Ishikawa (cell line): ENCODE data around the gene C1QB.

Source experiments
- CEBPB ChIP-seq: IDR thresholded peaks from 2 replicates; pipeline ENCODE4 v1.6.1; 2012
- CREB1 ChIP-seq: IDR thresholded peaks from 2 replicates; pipeline ENCODE4 v1.6.1; 2012; ENCODE audit warnings: low read depth
- EGR1 ChIP-seq: IDR thresholded peaks from 2 replicates; pipeline ENCODE4 v1.6.1; 2012
- EP300 ChIP-seq: IDR thresholded peaks from 2 replicates; pipeline ENCODE4 v1.6.1; 2012; ENCODE audit warnings: borderline replicate concordance
- FOXM1 ChIP-seq: IDR thresholded peaks from 2 replicates; pipeline ENCODE4 v1.6.1; 2012; ENCODE audit warnings: low read depth, borderline replicate concordance
- MAX ChIP-seq: IDR thresholded peaks from 2 replicates; pipeline ENCODE4 v1.6.1; 2012
- NFIC ChIP-seq: IDR thresholded peaks from 2 replicates; pipeline ENCODE4 v1.6.1; 2012
- RAD21 ChIP-seq: IDR thresholded peaks from 2 replicates; pipeline ENCODE4 v1.6.1; 2012; ENCODE audit warnings: low read depth
- REST ChIP-seq: IDR thresholded peaks from 2 replicates; pipeline ENCODE4 v1.6.1; 2012; ENCODE audit warnings: low read depth, mild to moderate bottlenecking
- TAF1 ChIP-seq: IDR thresholded peaks from 2 replicates; pipeline ENCODE4 v1.6.1; 2012; ENCODE audit warnings: low read depth, mild to moderate bottlenecking
- TCF12 ChIP-seq: IDR thresholded peaks from 2 replicates; pipeline ENCODE4 v1.6.1; 2012; ENCODE audit warnings: low read depth
- TEAD4 ChIP-seq: IDR thresholded peaks from 2 replicates; pipeline ENCODE4 v1.6.1; 2012
- YY1 ChIP-seq: IDR thresholded peaks from 2 replicates; pipeline ENCODE4 v1.6.1; 2012; ENCODE audit warnings: low read depth
- ZBTB7A ChIP-seq: IDR thresholded peaks from 2 replicates; pipeline ENCODE4 v1.6.1; 2012; ENCODE audit warnings: low read depth
- TF ChIP-seq, protein P1 (sequence below): IDR thresholded peaks from 2 replicates; pipeline ENCODE4 v1.6.1; 2012

C1QB gene

DNA sequence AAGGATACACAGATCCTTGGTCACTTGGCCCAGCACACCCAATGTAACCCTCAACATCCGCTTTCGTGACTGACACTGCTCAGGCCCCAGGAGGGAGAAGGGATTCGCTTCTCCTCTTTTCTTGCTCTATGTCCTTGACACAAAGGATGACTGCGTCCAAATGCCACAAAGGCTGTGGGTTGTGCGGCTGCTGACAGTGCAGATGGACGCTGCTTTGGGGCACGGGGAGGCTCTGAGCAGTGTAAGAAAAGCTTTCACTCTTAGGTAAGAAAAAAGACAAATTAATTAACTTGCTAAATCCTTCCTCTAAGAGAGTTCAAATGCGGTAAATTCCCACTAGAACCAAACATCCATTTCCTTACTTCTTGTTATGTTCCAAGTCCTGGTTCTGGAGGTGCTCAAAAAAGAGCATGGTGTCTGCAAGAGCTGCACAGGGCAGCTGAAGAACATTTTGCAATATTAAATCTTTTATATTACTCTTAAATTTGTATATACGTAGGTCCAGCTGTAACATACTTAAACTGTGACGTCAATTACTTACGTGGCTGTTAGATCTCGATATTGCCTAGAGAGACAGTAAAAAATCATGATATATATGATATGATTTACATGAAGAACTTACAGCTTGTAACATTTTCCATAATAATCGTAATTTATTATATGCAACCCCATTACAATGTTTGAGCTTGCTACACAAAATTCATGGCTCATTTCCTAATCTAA, 38.2 kb downstream of the C1QB start:
- no peak for TF ChIP-seq RAD21
- TF ChIP-seq NFIC, result no peak
- no peak for TF ChIP-seq YY1
- no peak for TF ChIP-seq FOXM1
- TF ChIP-seq CEBPB, result no peak
- no peak for TF ChIP-seq ZBTB7A
- no peak for TF ChIP-seq REST
- no peak for TF ChIP-seq TEAD4
- TF ChIP-seq, protein P1, sequence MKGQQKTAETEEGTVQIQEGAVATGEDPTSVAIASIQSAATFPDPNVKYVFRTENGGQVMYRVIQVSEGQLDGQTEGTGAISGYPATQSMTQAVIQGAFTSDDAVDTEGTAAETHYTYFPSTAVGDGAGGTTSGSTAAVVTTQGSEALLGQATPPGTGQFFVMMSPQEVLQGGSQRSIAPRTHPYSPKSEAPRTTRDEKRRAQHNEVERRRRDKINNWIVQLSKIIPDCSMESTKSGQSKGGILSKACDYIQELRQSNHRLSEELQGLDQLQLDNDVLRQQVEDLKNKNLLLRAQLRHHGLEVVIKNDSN, result no peak
- no peak for TF ChIP-seq CREB1
- TF ChIP-seq TCF12, result no peak
- no peak for TF ChIP-seq MAX

DNA sequence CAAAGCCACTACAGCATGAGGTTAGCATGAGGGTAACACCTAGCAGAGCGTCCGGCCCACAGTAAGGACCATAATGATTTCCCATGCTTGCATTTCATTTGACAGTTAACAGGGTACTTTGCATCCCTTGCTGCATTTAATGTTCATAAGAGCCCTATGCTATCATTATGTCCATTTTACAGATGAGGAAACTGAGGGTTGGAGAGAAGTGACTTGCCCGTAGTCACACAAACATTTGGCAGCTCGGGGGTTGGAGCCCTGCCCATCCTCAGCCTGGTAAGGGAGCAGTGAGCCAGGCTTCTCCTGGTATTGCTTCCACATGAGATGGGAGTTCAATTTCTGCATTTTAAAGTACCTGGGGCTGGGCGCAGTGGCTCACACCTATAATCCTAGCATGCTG, 41.1 kb downstream of the C1QB start:
- no peak for TF ChIP-seq YY1
- no peak for TF ChIP-seq NFIC
- no peak for TF ChIP-seq MAX
- TF ChIP-seq TCF12, result no peak
- TF ChIP-seq REST, result no peak
- no peak for TF ChIP-seq CREB1
- TF ChIP-seq RAD21, result no peak
- TF ChIP-seq TEAD4, result no peak
- no peak for TF ChIP-seq CEBPB
- no peak for TF ChIP-seq TAF1

DNA sequence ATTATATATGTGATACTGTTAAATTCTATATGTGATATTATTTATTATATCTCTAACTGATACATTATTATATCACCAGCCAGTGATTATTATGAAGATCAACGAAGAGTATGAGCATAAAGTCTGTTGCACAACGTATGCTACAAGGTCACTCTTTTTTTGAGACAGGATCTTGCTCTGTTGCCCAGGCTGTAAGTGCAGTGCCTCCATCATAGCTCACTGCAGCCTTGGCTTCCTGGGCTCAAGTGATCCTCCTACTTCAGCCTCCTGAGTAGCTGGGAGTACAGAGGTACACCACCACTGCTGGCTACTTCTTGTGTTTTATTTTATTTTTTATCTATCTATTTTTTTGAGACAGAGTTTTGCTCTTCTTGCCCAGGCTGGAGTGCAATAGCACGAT, 43.6 kb downstream of the C1QB start:
- TF ChIP-seq CEBPB (no peak), NFIC (no peak)

- TF ChIP-seq TEAD4 (no peak), RAD21 (no peak), ZBTB7A (no peak), MAX (no peak), NFIC (no peak), EP300 (no peak), CREB1 (no peak), TAF1 (no peak), TCF12 (no peak), YY1 (no peak), FOXM1 (no peak), REST (no peak), CEBPB (no peak), EGR1 (no peak)
- TF ChIP-seq, protein P1, result no peak
Observed at GRCh38 chr1:22697980-22698379, 44.9 kb downstream of the C1QB start.
